ENCODE data around the gene CCDC187. TPM values are rescaled to one million over a fixed set of nuclear protein-coding genes. Genes with fewer than 3 reads are reported as not detected.
A peak's percentile ranks its signal among the peaks of the same experiment; 100 is the strongest.

Gene CCDC187
- total and polyA plus RNA-seq, 2 of the 8 experiments (the other 6 are each of a cell fraction or from before 2014, with no cell fraction given): 0.02 TPM; not detected in 1

DNA sequence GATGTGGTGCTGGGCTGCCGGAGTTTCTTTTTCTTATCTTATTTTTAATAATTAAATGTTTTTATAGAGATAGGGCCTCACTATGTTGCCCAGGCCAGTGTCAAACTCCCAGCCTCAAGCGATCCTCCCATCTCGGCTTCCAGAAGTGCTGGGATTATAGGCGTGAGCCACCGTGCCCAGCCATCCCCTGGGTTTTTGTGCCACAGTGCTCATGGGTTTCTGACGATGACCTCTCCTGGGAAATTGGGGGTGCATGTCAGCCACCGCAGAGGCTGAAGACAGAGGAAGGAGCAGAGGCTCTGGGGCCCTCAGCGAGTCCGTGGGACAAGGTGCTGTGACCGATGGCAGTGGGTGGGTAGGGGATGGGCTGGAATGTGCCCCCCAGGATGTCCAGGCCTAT lies 37.9 kb upstream of the CCDC187 start:
- H3K4me1 ChIP-seq (replicated peaks in 1 of 4; ENCODE audit: control insufficient read depth in 3 of 4, insufficient read depth in 4 of 4, low read length in 3 of 4): peaks cover 0 to 16% (median 9%) of the 10 kb centered on the region in 4 experiments; a peak in 6 of 7 replicates
- no peak overlapping the region for H4K5ac ChIP-seq (ENCODE audit: insufficient read length, low read depth, low read length)
- no peak overlapping the region for H2AFZ ChIP-seq (ENCODE audit: low read length)
- H3K56ac ChIP-seq (replicated peaks; ENCODE audit: insufficient read length, low read depth, low read length): no peak overlapping the region
- CTCF ChIA-PET (ENCODE audit: partially characterized antibody): interaction anchor here (0.7 to 7.9 kb wide), 7 partner anchors 12 to 180 kb away, joined by 3 to 80 read pairs (median 4); partner anchors contain the start of gene DNLZ
- H2BK12ac ChIP-seq (ENCODE audit: low read depth, low read length): no peak overlapping the region
- no peaks in the 10 kb centered on the region for H4K20me1 ChIP-seq (replicated peaks in 1 of 2; ENCODE audit: control insufficient read depth in 1 of 2, insufficient read depth in 2 of 2, low read length in 2 of 2)
- FAIRE-seq: no peak
- WGBS, 2 experiments (ENCODE audit: extremely low coverage in 1 of 2, insufficient coverage in 1 of 2, insufficient read length in 1 of 2, insufficient replicate concordance in 2 of 2, low coverage in 1 of 2, low lambda C conversion rate in 2 of 2, missing lambda C conversion rate in 1 of 2): 91% methylated on average over 8 of the region's 10 CpGs; no CpG with 5 or more reads in 1 of the 2 experiments
- no peak for DNase-seq (ENCODE audit: low read depth in 1 of 2, low spot score in 2 of 2)
- H3K27ac ChIP-seq (ENCODE audit: low read depth, low read length): no peak overlapping the region
- no peak overlapping the region for H2BK20ac ChIP-seq (ENCODE audit: low read length)
- H2BK5ac ChIP-seq (ENCODE audit: low read depth, low read length): no peak overlapping the region
- no peak overlapping the region for H2BK15ac ChIP-seq (ENCODE audit: low read length)
- no peak overlapping the region for H3K9ac ChIP-seq (replicated peaks in 1 of 4; ENCODE audit: extremely low read depth in 1 of 4, low read depth in 3 of 4, low read length in 3 of 4)
- H3K23ac ChIP-seq (ENCODE audit: insufficient read length): no peak overlapping the region
- H4K8ac ChIP-seq (ENCODE audit: extremely low read depth, insufficient read depth, low read length): no peak overlapping the region
- H3K79me1 ChIP-seq (ENCODE audit: low read depth, low read length): no peaks in the 10 kb centered on the region
- H3K18ac ChIP-seq (ENCODE audit: extremely low read depth, low read length): no peak overlapping the region
- H3K4me3 ChIP-seq (ENCODE audit: extremely low read depth in 1 of 4, insufficient read depth in 2 of 4, low read depth in 3 of 4, low read length in 4 of 4): peak overlapping the region in 1 of 4 experiments; percentile 72; a peak in 2 of 8 replicates
- no peaks in the 10 kb centered on the region for H3K27me3 ChIP-seq (replicated peaks in 1 of 4; ENCODE audit: control insufficient read depth in 3 of 4, extremely low read depth in 1 of 4, insufficient read depth in 3 of 4, low read length in 3 of 4)
- H3K4me2 ChIP-seq (ENCODE audit: insufficient read depth in 1 of 2, low read depth in 2 of 2, low read length in 2 of 2): peak overlapping the region; percentile 54 to 77; a peak in 3 of 4 replicates
- H4K91ac ChIP-seq (replicated peaks; ENCODE audit: insufficient read length, low read length): no peak overlapping the region
- H3K36me3 ChIP-seq (ENCODE audit: control insufficient read depth in 2 of 4, insufficient read depth in 4 of 4, low read length in 3 of 4): peaks cover 0 to 4% (median 0%) of the 10 kb centered on the region in 4 experiments; a peak in 2 of 8 replicates
- H3K9me3 ChIP-seq (ENCODE audit: insufficient read depth in 2 of 2, low read depth in 1 of 2, low read length in 1 of 2): no peaks in the 10 kb centered on the region
- POLR2A ChIA-PET (ENCODE audit: partially characterized antibody): interaction anchor here (0.9 to 8.0 kb wide), 4 partner anchors 10 to 47 kb away, joined by 3 to 137 read pairs (median 3); partner anchors contain the start of gene DNLZ
- no peak overlapping the region for H3K14ac ChIP-seq (ENCODE audit: insufficient read length)
- peak overlapping the region; percentile 65; the same call in 1 of the 2 replicates for H2AK5ac ChIP-seq (ENCODE audit: low read depth, low read length)
- H3K23me2 ChIP-seq (ENCODE audit: low read depth, low read length): peaks cover 2% of the 10 kb centered on the region; the same call in 1 of the 2 replicates
- no peak overlapping the region for H2BK120ac ChIP-seq (replicated peaks; ENCODE audit: low read depth, low read length)
- no peak overlapping the region for H3K4ac ChIP-seq (replicated peaks; ENCODE audit: insufficient read length, low read depth, low read length)
- H3K79me2 ChIP-seq (ENCODE audit: control insufficient read depth in 1 of 2, insufficient read depth in 2 of 2, low read length in 2 of 2): no peaks in the 10 kb centered on the region
- TF ChIP-seq CBX8 (IDR thresholded peaks at IDR 0.05; ENCODE audit: borderline replicate concordance, low read depth, low read length) (no peak), RAD21 (IDR thresholded peaks at IDR 0.05 in 1 of 2, conservative IDR thresholded peaks at IDR 0.05 in 1 of 2; ENCODE audit: low read depth in 2 of 2, low read length in 2 of 2) (no peak), RFX5 (IDR thresholded peaks at IDR 0.05; ENCODE audit: borderline replicate concordance, low read depth, low read length) (no peak), CHD1 (IDR thresholded peaks at IDR 0.05; ENCODE audit: low read depth, low read length) (no peak), JUN (IDR thresholded peaks at IDR 0.05; ENCODE audit: low read depth, low read length) (no peak), EGR1 (IDR thresholded peaks at IDR 0.05; ENCODE audit: borderline replicate concordance, low read depth, low read length) (no peak), RXRA (IDR thresholded peaks at IDR 0.05; ENCODE audit: insufficient read depth, low read depth, low read length) (no peak), SIX5 (IDR thresholded peaks at IDR 0.05; ENCODE audit: low read depth, low read length) (no peak), POLR2A (IDR thresholded peaks at IDR 0.05; ENCODE audit: control extremely low read depth in 1 of 2, low read depth in 2 of 2, low read length in 2 of 2) (no peak)
- TF ChIP-seq, protein P1, sequence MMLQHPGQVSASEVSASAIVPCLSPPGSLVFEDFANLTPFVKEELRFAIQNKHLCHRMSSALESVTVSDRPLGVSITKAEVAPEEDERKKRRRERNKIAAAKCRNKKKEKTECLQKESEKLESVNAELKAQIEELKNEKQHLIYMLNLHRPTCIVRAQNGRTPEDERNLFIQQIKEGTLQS (IDR thresholded peaks at IDR 0.05; ENCODE audit: insufficient read depth, low read depth, low read length): no peak
- TF ChIP-seq, protein P2, sequence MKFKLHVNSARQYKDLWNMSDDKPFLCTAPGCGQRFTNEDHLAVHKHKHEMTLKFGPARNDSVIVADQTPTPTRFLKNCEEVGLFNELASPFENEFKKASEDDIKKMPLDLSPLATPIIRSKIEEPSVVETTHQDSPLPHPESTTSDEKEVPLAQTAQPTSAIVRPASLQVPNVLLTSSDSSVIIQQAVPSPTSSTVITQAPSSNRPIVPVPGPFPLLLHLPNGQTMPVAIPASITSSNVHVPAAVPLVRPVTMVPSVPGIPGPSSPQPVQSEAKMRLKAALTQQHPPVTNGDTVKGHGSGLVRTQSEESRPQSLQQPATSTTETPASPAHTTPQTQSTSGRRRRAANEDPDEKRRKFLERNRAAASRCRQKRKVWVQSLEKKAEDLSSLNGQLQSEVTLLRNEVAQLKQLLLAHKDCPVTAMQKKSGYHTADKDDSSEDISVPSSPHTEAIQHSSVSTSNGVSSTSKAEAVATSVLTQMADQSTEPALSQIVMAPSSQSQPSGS (IDR thresholded peaks at IDR 0.05; ENCODE audit: low read length): no peak
